ENCODE results near the gene TMEM181. TPM values are rescaled to one million over a fixed set of nuclear protein-coding genes. Genes with fewer than 3 reads are reported as not detected.
"Not testable (repeated sequence)": the region's sequence is repeated elsewhere in the genome, so short reads cannot be mapped to it uniquely, and the experiment has no call there.

TMEM181 gene
- total RNA-seq, 1 experiment from 2014 or later: 41.3 TPM

GRCh38 chr6:158654960-158655489 is 95.1 kb downstream of the TMEM181 start:
- Histone ChIP-seq H3K4me1 (replicated peaks) (peaks cover 53% of the 10 kb centered on the region), H3K9me3 (replicated peaks) (no peaks in the 10 kb centered on the region), H3K27me3 (replicated peaks) (no peaks in the 10 kb centered on the region), H3K4me3 (no peak overlapping the region), H3K36me3 (peaks cover 8% of the 10 kb centered on the region), H3K27ac (peak overlapping the region; percentile 97)
- DNase-seq (ENCODE audit: low read depth in 1 of 2, low spot score in 2 of 2): no peak

GRCh38 chr6:158655569-158656450 is 95.9 kb downstream of the TMEM181 start:
- peaks cover 51% of the 10 kb centered on the region for H3K4me1 ChIP-seq (replicated peaks)
- H3K36me3 ChIP-seq: peaks cover 15% of the 10 kb centered on the region
- peak overlapping the region; percentile 97 for H3K27ac ChIP-seq
- peak in 1 of 2 experiments; percentile 29 for DNase-seq (ENCODE audit: low read depth in 1 of 2, low spot score in 2 of 2)
- no peaks in the 10 kb centered on the region for H3K9me3 ChIP-seq (replicated peaks)
- H3K4me3 ChIP-seq: no peak overlapping the region
- H3K27me3 ChIP-seq (replicated peaks): no peaks in the 10 kb centered on the region

DNA sequence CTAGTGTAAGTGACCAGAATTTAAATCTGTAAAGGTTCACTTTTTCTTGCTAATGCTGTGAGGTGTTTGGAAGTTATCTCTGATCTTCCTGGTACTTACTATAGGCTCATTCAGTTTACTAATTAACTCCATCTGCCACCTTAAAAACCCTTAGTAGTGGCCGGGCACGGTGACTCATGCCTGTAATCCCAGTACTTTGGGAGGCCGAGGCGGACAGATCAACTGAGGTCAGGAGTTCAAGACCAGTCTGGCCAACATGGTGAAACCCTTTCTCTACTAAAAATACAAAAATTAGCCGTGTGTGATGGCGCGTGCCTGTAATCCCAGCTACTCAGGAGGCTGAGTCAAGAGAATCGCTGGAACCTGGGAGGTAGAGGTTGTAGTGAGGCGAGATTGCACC is 97.1 kb downstream of the TMEM181 start:
- DNase-seq (ENCODE audit: low read depth in 1 of 2, low spot score in 2 of 2): peak; percentile 63 to 72

GRCh38 chr6:158660333-158660754 is 100.5 kb downstream of the TMEM181 start:
- Histone ChIP-seq H3K36me3 (peaks cover 52% of the 10 kb centered on the region), H3K27ac (no peak overlapping the region), H3K4me3 (no peak overlapping the region), H3K4me1 (replicated peaks) (peaks cover 23% of the 10 kb centered on the region), H3K9me3 (replicated peaks) (no peaks in the 10 kb centered on the region), H3K27me3 (replicated peaks) (no peaks in the 10 kb centered on the region)
- DNase-seq (ENCODE audit: low read depth in 1 of 2, low spot score in 2 of 2): no peak

More for the DNA sequence above, 97.1 kb downstream of the TMEM181 start:
- not testable (repeated sequence) for H3K4me3 ChIP-seq; H3K9me3 ChIP-seq (replicated peaks); H3K27me3 ChIP-seq (replicated peaks)
- H3K36me3 ChIP-seq: peaks cover 25% of the 10 kb centered on the region
- H3K27ac ChIP-seq: peak overlapping the region; percentile 17
- peaks cover 51% of the 10 kb centered on the region for H3K4me1 ChIP-seq (replicated peaks)

- no peak for DNase-seq (ENCODE audit: low read depth in 1 of 2, low spot score in 2 of 2)
- no peaks in the 10 kb centered on the region for H3K27me3 ChIP-seq (replicated peaks)
- no peaks in the 10 kb centered on the region for H3K9me3 ChIP-seq (replicated peaks)
- peaks cover 14% of the 10 kb centered on the region for H3K4me1 ChIP-seq (replicated peaks)
- H3K36me3 ChIP-seq: peaks cover 55% of the 10 kb centered on the region
- no peak overlapping the region for H3K4me3 ChIP-seq
- H3K27ac ChIP-seq: no peak overlapping the region
These were observed 101.3 kb downstream of the TMEM181 start for GRCh38 chr6:158661156-158661685.

DNA sequence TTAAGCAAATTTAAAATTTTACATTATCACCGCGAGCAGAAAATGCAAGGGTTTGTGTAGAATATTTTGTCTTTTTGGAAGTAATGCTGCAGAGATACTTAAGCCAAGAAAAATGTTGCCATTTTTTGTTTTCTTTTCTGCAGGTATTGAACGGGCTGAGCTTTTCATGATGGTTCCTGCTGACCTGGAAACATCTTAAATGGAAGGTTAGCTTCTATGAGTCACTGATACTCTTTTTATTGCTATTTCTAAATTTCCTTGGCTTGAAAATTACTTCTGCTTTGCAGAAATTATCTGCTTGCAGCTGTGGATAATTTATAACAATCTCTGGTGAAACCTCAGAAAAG is 102.7 kb downstream of the TMEM181 start:
- Histone ChIP-seq H3K9me3 (replicated peaks) (no peaks in the 10 kb centered on the region), H3K27ac (no peak overlapping the region), H3K4me3 (no peak overlapping the region), H3K36me3 (peaks cover 64% of the 10 kb centered on the region), H3K4me1 (replicated peaks) (peaks cover under 1% of the 10 kb centered on the region), H3K27me3 (replicated peaks) (no peaks in the 10 kb centered on the region)
- DNase-seq (ENCODE audit: low read depth in 1 of 2, low spot score in 2 of 2): no peak

DNA sequence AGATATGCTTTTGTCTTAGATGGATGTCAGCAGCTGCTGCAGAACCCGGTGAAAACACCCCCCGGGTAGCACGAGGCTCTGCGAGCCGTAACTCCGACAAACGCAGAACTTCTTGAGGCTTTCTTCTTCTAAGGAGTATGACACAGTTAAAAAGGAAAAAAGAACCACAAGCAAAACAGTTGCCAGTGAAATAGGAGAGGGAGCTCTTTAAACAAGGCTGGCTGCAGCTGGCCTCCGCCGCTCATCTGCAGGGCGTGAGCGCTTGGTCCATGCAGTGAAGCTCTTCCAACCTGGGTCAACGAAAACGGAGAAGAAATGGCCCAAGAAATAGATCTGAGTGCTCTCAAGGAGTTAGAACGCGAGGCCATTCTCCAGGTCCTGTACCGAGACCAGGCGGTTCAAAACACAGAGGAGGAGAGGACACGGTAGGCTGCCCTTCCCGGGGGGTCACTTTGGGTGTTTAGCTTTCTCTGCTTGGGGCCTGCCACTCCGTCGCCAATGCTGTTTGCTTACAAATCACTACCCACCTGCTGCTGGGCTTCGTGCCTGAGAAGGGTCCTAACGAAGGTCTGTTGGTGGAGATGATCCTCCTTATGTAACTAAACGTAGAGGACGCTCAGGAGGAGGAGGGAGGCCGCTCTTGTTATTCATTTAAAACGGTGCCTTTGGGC is 103.2 kb downstream of the TMEM181 start:
- no peak overlapping the region for H3K27ac ChIP-seq
- no peak for DNase-seq (ENCODE audit: low read depth in 1 of 2, low spot score in 2 of 2)

DNA sequence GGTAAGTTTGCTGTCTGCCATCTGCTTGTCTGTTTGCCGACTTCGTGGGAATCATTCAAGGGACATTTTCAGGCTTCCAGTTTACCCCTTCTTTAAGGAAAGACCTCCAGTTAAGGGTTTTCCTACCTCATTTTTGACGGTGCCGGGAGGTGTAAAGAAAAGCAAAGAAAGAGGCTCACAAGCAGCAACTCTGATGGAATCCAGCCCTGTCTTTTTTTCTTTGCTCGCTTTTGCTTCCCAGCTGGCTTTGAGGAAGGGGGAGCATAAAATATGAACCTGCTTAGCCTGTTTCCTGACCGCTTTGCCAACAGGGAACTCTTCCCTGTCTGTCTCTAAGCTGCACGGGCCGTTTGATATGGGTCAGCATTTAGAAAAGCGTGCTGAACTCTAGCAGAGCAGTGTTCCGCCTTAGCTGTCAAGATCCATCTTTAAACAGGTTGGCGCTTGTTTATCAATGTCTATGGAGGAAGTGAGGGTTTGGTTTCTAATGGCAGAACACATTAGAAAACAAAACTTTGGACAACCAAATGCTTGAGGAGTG is 103.8 kb downstream of the TMEM181 start:
- Histone ChIP-seq H3K36me3 (peaks cover 70% of the 10 kb centered on the region), H3K9me3 (replicated peaks) (no peaks in the 10 kb centered on the region), H3K27ac (no peak overlapping the region), H3K27me3 (replicated peaks) (no peaks in the 10 kb centered on the region), H3K4me3 (no peak overlapping the region), H3K4me1 (replicated peaks) (no peaks in the 10 kb centered on the region)
- DNase-seq (ENCODE audit: low read depth in 1 of 2, low spot score in 2 of 2): no peak

More for the DNA sequence above, 103.2 kb downstream of the TMEM181 start:
- Histone ChIP-seq H3K27me3 (replicated peaks) (no peaks in the 10 kb centered on the region), H3K4me3 (no peak overlapping the region), H3K9me3 (replicated peaks) (no peaks in the 10 kb centered on the region), H3K36me3 (peaks cover 66% of the 10 kb centered on the region), H3K4me1 (replicated peaks) (no peaks in the 10 kb centered on the region)

DNA sequence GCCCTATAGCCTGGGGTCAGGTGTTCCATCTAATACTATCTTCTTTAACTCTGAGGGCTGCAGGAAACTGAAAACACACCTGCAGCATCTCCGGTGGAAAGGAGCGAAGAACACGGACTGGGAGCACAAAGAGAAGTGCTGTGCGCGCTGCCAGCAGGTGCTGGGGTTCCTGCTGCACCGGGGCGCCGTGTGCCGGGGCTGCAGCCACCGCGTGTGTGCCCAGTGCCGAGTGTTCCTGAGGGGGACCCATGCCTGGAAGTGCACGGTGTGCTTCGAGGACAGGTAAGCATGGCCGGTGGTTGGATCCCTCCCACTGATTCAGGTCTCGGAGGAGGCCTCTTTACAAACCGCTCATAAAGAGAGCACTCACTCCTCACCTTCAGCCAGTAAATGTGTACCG is 105.4 kb downstream of the TMEM181 start:
- Histone ChIP-seq H3K27ac (no peak overlapping the region), H3K9me3 (replicated peaks) (no peaks in the 10 kb centered on the region), H3K4me3 (no peak overlapping the region), H3K4me1 (replicated peaks) (no peaks in the 10 kb centered on the region), H3K27me3 (replicated peaks) (no peaks in the 10 kb centered on the region), H3K36me3 (peaks cover 74% of the 10 kb centered on the region)
- no peak for DNase-seq (ENCODE audit: low read depth in 1 of 2, low spot score in 2 of 2)

- Histone ChIP-seq H3K9me3 (replicated peaks) (no peaks in the 10 kb centered on the region), H3K36me3 (peaks cover 62% of the 10 kb centered on the region), H3K27ac (no peak overlapping the region), H3K4me3 (no peak overlapping the region), H3K4me1 (replicated peaks) (peaks cover 4% of the 10 kb centered on the region), H3K27me3 (replicated peaks) (no peaks in the 10 kb centered on the region)
- DNase-seq (ENCODE audit: low read depth in 1 of 2, low spot score in 2 of 2): no peak
These were observed 106.9 kb downstream of the TMEM181 start for GRCh38 chr6:158666628-158667359.

DNA sequence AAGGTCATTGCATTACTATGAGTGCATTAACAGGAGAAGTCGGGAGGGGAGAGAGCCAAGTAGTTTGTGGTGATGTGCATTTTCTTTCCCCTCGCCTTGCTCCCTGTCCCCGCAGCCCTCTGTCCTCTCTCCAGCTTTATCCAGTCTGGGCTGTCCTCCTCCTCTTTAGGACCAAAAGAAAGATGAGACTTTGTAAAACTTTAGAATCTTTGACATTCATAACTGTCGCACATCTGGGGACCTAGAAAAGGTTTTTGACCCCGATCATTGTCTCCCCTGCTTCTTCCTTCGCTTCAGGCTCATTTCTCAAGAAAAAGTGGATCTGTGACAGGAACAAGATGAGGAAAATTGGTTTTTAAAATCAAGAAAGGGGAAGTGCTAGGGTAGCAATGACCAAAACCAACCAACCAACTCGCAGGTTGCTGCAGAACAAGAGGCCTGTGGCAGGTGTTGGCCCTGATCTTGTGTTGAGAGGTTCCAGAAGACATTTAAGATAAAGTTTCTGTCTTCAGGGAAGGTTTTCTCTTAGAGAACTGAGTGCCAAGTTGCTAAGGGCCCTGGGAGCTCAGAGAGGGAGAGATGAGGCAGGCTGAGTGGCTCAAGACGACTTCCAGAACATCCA is 107.6 kb downstream of the TMEM181 start:
- DNase-seq (ENCODE audit: low read depth in 1 of 2, low spot score in 2 of 2): no peak
- H3K27ac ChIP-seq: no peak overlapping the region
- no peaks in the 10 kb centered on the region for H3K9me3 ChIP-seq (replicated peaks)
- peaks cover 4% of the 10 kb centered on the region for H3K4me1 ChIP-seq (replicated peaks)
- no peak overlapping the region for H3K4me3 ChIP-seq
- H3K36me3 ChIP-seq: peaks cover 55% of the 10 kb centered on the region
- no peaks in the 10 kb centered on the region for H3K27me3 ChIP-seq (replicated peaks)

DNA sequence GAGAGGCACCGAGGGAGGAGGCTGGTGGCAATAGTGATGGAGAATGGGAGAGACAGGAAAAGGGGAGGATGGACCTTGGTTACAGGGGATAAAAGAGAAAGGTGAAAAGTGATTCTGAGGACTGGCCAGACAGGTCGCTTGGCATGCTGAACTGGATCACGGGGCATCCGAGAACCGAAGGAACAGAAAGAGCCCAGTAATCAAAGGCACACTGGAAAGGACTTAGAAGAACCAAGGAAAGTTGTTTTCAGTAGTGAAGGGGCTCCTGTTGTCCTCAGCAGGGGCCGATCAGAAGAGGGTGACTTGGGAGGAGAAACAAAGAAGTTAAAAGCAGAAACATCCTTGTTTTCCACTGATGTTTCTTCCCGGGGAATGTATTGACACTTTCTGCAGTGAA is 108.8 kb downstream of the TMEM181 start:
- H3K4me3 ChIP-seq: no peak overlapping the region
- H3K27ac ChIP-seq: no peak overlapping the region
- H3K36me3 ChIP-seq: peaks cover 45% of the 10 kb centered on the region

More for the DNA sequence above, 108.8 kb downstream of the TMEM181 start:
- no peaks in the 10 kb centered on the region for H3K27me3 ChIP-seq (replicated peaks)
- H3K9me3 ChIP-seq (replicated peaks): no peaks in the 10 kb centered on the region
- DNase-seq (ENCODE audit: low read depth in 1 of 2, low spot score in 2 of 2): no peak
- H3K4me1 ChIP-seq (replicated peaks): peaks cover 4% of the 10 kb centered on the region

All from SJSA1 (cell line).